ENCODE data around the gene ACTG1. TPM values are rescaled to one million over a fixed set of nuclear protein-coding genes. Genes with fewer than 3 reads are reported as not detected.

Gene ACTG1
- total and polyA plus RNA-seq, 9 of the 15 experiments (the other 6 are each of a cell fraction or from before 2014, with no cell fraction given), result 224 to 1,775 (median 568) TPM

DNA sequence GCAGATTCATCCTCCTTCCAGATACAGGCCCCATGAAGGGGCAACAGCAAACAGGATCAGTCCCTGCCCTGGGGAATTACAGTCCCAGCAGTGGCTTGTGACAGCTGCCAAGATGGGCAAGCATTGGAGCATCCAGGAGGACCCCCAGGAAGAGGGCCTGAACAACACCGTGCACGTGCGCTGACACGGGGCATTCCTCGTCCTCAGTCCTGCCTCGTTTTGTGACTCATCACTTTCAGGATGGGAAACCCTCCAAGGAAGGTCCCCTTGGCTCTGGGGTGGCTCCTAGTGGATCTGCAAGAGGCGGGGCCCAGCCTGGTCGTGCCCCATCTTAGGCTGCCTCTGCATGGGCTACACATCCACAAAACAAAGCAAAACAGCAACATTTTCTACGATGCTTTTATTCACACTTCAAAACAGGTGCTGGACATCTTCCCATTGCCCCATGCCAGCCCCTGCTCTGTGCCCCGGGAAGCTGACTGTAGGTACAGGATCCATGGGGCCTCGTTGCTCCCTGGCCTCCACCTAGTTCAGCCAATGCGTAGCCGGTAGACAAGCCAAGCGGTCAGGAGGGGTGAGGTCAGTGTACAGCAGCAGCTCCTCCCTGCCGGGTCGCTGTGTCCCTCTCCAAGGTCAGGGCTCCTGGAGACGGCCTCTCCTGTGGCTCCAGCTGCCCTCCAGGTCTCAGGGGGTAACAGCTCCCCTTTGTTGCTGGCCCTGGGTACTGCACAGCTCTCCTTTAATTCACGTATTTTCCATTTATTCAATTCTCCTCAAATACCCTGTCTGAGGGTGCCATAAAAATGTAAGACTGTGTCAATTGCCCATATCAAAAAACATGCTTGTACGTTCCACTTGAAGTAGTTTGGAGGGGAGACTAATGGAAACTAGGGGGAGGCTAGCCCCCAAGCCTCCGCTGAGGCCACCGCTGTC, 32.2 kb downstream of the ACTG1 start (continued):
- TF ChIP-seq ZNF239 (CRISPR knock-in tag; IDR thresholded peaks at IDR 0.05), result no peak
- TF ChIP-seq FOXK1 (CRISPR knock-in tag; IDR thresholded peaks at IDR 0.05; ENCODE audit: borderline replicate concordance), result no peak
- no peak for TF ChIP-seq ZKSCAN1 (IDR thresholded peaks at IDR 0.05; ENCODE audit: low read depth, low read length)
- TF ChIP-seq, protein P1, sequence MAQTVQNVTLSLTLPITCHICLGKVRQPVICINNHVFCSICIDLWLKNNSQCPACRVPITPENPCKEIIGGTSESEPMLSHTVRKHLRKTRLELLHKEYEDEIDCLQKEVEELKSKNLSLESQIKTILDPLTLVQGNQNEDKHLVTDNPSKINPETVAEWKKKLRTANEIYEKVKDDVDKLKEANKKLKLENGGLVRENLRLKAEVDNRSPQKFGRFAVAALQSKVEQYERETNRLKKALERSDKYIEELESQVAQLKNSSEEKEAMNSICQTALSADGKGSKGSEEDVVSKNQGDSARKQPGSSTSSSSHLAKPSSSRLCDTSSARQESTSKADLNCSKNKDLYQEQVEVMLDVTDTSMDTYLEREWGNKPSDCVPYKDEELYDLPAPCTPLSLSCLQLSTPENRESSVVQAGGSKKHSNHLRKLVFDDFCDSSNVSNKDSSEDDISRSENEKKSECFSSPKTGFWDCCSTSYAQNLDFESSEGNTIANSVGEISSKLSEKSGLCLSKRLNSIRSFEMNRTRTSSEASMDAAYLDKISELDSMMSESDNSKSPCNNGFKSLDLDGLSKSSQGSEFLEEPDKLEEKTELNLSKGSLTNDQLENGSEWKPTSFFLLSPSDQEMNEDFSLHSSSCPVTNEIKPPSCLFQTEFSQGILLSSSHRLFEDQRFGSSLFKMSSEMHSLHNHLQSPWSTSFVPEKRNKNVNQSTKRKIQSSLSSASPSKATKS (CRISPR knock-in tag; IDR thresholded peaks at IDR 0.05), result no peak
- TF ChIP-seq, protein P2, sequence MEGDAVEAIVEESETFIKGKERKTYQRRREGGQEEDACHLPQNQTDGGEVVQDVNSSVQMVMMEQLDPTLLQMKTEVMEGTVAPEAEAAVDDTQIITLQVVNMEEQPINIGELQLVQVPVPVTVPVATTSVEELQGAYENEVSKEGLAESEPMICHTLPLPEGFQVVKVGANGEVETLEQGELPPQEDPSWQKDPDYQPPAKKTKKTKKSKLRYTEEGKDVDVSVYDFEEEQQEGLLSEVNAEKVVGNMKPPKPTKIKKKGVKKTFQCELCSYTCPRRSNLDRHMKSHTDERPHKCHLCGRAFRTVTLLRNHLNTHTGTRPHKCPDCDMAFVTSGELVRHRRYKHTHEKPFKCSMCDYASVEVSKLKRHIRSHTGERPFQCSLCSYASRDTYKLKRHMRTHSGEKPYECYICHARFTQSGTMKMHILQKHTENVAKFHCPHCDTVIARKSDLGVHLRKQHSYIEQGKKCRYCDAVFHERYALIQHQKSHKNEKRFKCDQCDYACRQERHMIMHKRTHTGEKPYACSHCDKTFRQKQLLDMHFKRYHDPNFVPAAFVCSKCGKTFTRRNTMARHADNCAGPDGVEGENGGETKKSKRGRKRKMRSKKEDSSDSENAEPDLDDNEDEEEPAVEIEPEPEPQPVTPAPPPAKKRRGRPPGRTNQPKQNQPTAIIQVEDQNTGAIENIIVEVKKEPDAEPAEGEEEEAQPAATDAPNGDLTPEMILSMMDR (IDR thresholded peaks at IDR 0.05 in 2 of 3, conservative IDR thresholded peaks at IDR 0.05 in 1 of 3; ENCODE audit: insufficient read depth in 2 of 3, low read depth in 1 of 3, low read length in 3 of 3), result peak in 2 of 3 experiments; percentile 22 to 31; a peak in 1 of 6 replicates
- no peak for TF ChIP-seq PML (IDR thresholded peaks at IDR 0.05; ENCODE audit: low read length)
- TF ChIP-seq MCM5 (IDR thresholded peaks at IDR 0.05; ENCODE audit: low read depth), result no peak
- TF ChIP-seq ZC3H4 (CRISPR knock-in tag; IDR thresholded peaks at IDR 0.05; ENCODE audit: borderline replicate concordance), result 0 out of 2 replicates have a peak, but pooled peaks have one; percentile 46
- TF ChIP-seq, protein P3, sequence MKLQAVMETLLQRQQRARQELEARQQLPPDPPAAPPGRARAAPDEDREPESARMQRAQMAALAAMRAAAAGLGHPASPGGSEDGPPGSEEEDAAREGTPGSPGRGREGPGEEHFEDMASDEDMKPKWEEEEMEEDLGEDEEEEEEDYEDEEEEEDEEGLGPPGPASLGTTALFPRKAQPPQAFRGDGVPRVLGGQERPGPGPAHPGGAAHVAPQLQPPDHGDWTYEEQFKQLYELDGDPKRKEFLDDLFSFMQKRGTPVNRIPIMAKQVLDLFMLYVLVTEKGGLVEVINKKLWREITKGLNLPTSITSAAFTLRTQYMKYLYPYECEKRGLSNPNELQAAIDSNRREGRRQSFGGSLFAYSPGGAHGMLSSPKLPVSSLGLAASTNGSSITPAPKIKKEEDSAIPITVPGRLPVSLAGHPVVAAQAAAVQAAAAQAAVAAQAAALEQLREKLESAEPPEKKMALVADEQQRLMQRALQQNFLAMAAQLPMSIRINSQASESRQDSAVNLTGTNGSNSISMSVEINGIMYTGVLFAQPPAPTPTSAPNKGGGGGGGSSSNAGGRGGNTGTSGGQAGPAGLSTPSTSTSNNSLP (IDR thresholded peaks at IDR 0.05; ENCODE audit: borderline replicate concordance, low read depth, low read length), result no peak
- no peak for TF ChIP-seq FOSL1 (tag; conservative IDR thresholded peaks at IDR 0.05)
- no peak for TF ChIP-seq ZNF584 (CRISPR knock-in tag; IDR thresholded peaks at IDR 0.05; ENCODE audit: low read depth)
- TF ChIP-seq, protein P4, sequence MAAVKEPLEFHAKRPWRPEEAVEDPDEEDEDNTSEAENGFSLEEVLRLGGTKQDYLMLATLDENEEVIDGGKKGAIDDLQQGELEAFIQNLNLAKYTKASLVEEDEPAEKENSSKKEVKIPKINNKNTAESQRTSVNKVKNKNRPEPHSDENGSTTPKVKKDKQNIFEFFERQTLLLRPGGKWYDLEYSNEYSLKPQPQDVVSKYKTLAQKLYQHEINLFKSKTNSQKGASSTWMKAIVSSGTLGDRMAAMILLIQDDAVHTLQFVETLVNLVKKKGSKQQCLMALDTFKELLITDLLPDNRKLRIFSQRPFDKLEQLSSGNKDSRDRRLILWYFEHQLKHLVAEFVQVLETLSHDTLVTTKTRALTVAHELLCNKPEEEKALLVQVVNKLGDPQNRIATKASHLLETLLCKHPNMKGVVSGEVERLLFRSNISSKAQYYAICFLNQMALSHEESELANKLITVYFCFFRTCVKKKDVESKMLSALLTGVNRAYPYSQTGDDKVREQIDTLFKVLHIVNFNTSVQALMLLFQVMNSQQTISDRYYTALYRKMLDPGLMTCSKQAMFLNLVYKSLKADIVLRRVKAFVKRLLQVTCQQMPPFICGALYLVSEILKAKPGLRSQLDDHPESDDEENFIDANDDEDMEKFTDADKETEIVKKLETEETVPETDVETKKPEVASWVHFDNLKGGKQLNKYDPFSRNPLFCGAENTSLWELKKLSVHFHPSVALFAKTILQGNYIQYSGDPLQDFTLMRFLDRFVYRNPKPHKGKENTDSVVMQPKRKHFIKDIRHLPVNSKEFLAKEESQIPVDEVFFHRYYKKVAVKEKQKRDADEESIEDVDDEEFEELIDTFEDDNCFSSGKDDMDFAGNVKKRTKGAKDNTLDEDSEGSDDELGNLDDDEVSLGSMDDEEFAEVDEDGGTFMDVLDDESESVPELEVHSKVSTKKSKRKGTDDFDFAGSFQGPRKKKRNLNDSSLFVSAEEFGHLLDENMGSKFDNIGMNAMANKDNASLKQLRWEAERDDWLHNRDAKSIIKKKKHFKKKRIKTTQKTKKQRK (IDR thresholded peaks at IDR 0.05; ENCODE audit: borderline replicate concordance, low read depth, low read length), result no peak
- no peak for TF ChIP-seq ZNF197 (CRISPR knock-in tag; IDR thresholded peaks at IDR 0.05; ENCODE audit: low read depth)
- TF ChIP-seq ZNF696 (CRISPR knock-in tag; conservative IDR thresholded peaks at IDR 0.05), result no peak
- TF ChIP-seq CEBPB (tag; IDR thresholded peaks at IDR 0.05), result no peak
- TF ChIP-seq PRPF4 (IDR thresholded peaks at IDR 0.05; ENCODE audit: insufficient read depth, low read depth, low read length, poor library complexity, severe bottlenecking), result no peak

Measured in K562 (cell line).